ENCODE data around the gene TMEM250.

- TF ChIP-seq CTCF (IDR thresholded peaks at IDR 0.05) (peak in 1 of 3 experiments; percentile 7), POLR2A (IDR thresholded peaks at IDR 0.05) (no peak)
These were observed 8.3 kb downstream of the TMEM250 start for GRCh38 chr9:136110082-136111061.

Data from testis (tissue), 2 donors.